Psoas muscle (tissue), 8 donors: Measurements from ENCODE around the gene TBC1D19. TPM values are rescaled to one million over a fixed set of nuclear protein-coding genes. Genes with fewer than 3 reads are reported as not detected.

ENCODE experiments used
- ATAC-seq, 4 donors: fragments of 200-7000 bp; cut with Tn5 transposase; one replicate each; pipeline ENCODE4 v1.9.1; 2020; ENCODE audit warnings: moderate library complexity in 3 of 4, mild to moderate bottlenecking in 2 of 4
- DNase-seq, 2 donors: peaks; one replicate each; pipeline ENCODE4 v3.0.0-alpha.2; 2020
- H3K27ac ChIP-seq: fragments of 200-600 bp; one replicate; pipeline ENCODE4 v1.8.0; 2022
- H3K27me3 ChIP-seq, 3 donors: fragments of 200-600 bp in 1 of 3; one replicate each; pipeline versions ENCODE4 v1.6.1 to v1.8.0; 2013 to 2022; ENCODE audit warnings: low read length in 2 of 3, mild to moderate bottlenecking in 2 of 3, moderate library complexity in 1 of 3; ENCODE audit not compliant: insufficient read depth in 3 of 3
- H3K36me3 ChIP-seq, 2 donors: fragments of 200-600 bp in 1 of 2; one replicate each; pipeline versions ENCODE4 v1.6.1 to v1.8.0; 2013 to 2022; ENCODE audit warnings: low read depth in 1 of 2, mild to moderate bottlenecking in 1 of 2, moderate library complexity in 1 of 2; ENCODE audit not compliant: insufficient read depth in 1 of 2
- H3K4me1 ChIP-seq: fragments of 200-600 bp; one replicate; pipeline ENCODE4 v1.8.0; 2022
- H3K4me3 ChIP-seq: fragments of 200-600 bp; one replicate; pipeline ENCODE4 v1.8.0; 2022; ENCODE audit warnings: mild to moderate bottlenecking
- H3K9me3 ChIP-seq: fragments of 200-600 bp; one replicate; pipeline ENCODE4 v1.8.0; 2022
- WGBS, 3 donors: extraction: QIAGEN DNeasy Blood & Tissue Kit; methylation state at CpG; one replicate each; pipeline versions ENCODE4 v1.1.6 to v1.1.7; 2013; 5-methylcytosine and 5-hydroxymethylcytosine counted together
- intact Hi-C, 2 donors: fragments of 100-400 bp; cut with DNase I; formaldehyde crosslinking; loops; one replicate each; pipeline versions ENCODE4 v1.11.0 to v1.14.2; 2022
- polyA plus RNA-seq, 3 donors: library from polyadenylated mRNA; stranded (reverse); fragments of 200-250 nt; gene quantifications; one replicate each; pipeline ENCODE4 v1.2.3, GENCODE V29; 2013
- total RNA-seq, 4 donors: library from RNA; stranded (reverse); fragmentation: NEBNext Ultra II Directional in 2 of 4; extraction: Animal tissue kit (Norgen Biotek cat#: 25700) in 2 of 4; gene quantifications; one replicate each; pipeline versions ENCODE4 v1.2.1 to v1.2.4, GENCODE V29; 2021 to 2023
- TF ChIP-seq, protein P1 (sequence below): fragments of 200-600 bp; IDR thresholded peaks from one replicate; pipeline ENCODE4 v1.8.0; 2022; ENCODE audit warnings: antibody characterized with exemption
- donor health status: healthy with polysubstance abuse.
- donor health status: DM: no; HTN: no; CAD: no; lungs with moderate emphysema.
- donor health status: Bipolar disorder and iron deficiency.
- donor health status: healthy.
- donor health status: DM: yes; HTN: yes; CAD: no.
- donor health status: DM: no; HTN: no; CAD: no.
- donor health status: DM: no; HTN: no; CAD: no.
- donor health status: DM: yes; HTN: yes; CAD: no.

Gene TBC1D19
- total and polyA plus RNA-seq, 7 donors, result 1.0 to 8.2 (median 4.8) TPM

DNA sequence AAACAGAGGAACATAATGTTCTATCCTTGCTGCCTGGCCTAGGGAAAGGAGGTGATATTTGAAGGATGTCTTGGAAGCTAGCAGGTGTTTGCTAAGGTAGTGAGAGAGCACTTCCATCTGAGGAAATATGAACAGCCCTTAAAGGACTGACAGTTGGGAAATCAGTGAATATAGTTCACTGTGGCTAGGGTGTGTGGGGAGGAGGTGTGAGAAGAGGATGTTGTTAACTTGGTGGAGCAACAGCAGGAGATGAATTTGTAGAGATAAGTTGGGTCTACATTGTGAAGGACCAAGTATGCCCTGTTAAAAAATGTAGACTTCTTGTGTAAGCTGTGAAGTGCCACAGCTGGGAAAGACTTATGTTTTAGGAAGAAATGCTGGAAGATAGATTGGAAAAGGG lies 25.5 kb downstream of the TBC1D19 start:
- no peaks in the 10 kb centered on the region for H3K27me3 ChIP-seq
- intact Hi-C loops, result no loop called here
- no peaks in the 10 kb centered on the region for H3K9me3 ChIP-seq
- no peak overlapping the region for H3K4me3 ChIP-seq
- TF ChIP-seq, protein P1, sequence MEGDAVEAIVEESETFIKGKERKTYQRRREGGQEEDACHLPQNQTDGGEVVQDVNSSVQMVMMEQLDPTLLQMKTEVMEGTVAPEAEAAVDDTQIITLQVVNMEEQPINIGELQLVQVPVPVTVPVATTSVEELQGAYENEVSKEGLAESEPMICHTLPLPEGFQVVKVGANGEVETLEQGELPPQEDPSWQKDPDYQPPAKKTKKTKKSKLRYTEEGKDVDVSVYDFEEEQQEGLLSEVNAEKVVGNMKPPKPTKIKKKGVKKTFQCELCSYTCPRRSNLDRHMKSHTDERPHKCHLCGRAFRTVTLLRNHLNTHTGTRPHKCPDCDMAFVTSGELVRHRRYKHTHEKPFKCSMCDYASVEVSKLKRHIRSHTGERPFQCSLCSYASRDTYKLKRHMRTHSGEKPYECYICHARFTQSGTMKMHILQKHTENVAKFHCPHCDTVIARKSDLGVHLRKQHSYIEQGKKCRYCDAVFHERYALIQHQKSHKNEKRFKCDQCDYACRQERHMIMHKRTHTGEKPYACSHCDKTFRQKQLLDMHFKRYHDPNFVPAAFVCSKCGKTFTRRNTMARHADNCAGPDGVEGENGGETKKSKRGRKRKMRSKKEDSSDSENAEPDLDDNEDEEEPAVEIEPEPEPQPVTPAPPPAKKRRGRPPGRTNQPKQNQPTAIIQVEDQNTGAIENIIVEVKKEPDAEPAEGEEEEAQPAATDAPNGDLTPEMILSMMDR, result no peak
- ATAC-seq, result no peak
- no peak for DNase-seq
- H3K36me3 ChIP-seq, result no peaks in the 10 kb centered on the region
- no peak overlapping the region for H3K27ac ChIP-seq
- H3K4me1 ChIP-seq, result peaks cover 4% of the 10 kb centered on the region

DNA sequence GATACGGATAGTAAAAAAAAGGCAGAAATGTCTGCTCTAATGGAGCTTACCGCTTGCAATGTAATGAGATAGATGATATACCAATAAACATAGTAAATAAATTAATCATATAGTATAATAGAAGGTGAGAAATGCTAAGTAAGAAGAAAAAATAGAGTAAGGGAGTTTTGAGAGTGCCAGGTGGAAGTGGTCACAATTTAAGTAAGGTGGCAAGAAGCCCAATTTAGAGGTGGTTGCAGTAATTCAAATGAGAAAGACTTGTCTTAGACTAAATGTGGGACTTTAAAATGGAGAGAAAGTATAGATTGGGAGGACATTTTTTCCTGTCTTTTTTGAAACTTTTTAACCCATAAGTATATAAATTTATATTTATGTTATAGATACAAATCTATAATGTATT lies 26.0 kb downstream of the TBC1D19 start:
- 95 to 99% (median 98%) methylated on average over 2 of the region's 2 CpGs for WGBS, 3 donors
- no peak for ATAC-seq
- TF ChIP-seq, protein P1, result no peak

DNA sequence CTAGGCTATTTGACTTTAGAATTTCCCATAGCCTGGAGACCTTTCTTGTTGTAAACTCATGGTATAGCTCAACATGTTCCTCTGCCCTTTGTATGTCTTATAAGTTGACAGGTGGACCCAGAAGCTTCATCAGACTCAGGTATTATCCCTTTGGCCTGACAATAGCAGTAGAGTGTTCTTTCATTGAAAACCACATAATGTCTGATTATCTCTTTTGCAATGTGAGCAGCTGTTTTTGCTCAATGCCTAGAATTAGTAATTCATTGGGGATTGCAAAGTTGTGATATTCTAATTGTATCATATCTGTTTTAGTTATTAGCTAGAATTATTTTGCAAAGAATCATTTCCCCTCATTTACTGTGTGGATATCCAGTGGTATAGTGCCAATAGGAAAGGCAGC lies 27.5 kb downstream of the TBC1D19 start:
- Histone ChIP-seq H3K9me3 (no peaks in the 10 kb centered on the region), H3K27me3 (no peaks in the 10 kb centered on the region), H3K4me1 (peaks cover 4% of the 10 kb centered on the region), H3K36me3 (no peaks in the 10 kb centered on the region), H3K27ac (no peak overlapping the region), H3K4me3 (no peak overlapping the region)
- intact Hi-C loops, result no loop called here
- TF ChIP-seq, protein P1, result no peak
- DNase-seq (no peak), ATAC-seq (no peak)

More for the DNA sequence above, 26.0 kb downstream of the TBC1D19 start:
- Histone ChIP-seq H3K27me3 (no peaks in the 10 kb centered on the region), H3K4me1 (peaks cover 4% of the 10 kb centered on the region), H3K27ac (no peak overlapping the region), H3K4me3 (no peak overlapping the region), H3K36me3 (no peaks in the 10 kb centered on the region), H3K9me3 (no peaks in the 10 kb centered on the region)
- no peak for DNase-seq
- intact Hi-C loops, result no loop called here

DNA sequence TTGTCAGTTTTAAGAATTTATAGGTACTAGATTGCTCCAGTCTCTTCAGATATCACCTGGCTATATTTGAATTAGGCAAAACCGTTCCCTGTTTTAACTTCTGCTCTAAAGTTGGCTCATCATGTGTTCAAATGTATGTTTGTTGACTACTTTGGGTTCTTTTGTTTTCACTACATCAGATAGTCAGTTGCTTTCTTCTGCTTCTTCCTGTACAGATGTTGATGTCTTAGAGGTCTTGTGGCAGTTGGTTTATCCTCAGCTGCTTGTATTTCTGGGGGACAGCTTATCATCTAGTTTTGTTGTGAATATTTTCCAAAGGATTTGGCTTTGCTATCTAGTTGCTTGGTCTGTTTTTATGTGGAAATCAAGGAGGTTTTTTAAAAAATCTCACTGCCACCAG lies 28.0 kb downstream of the TBC1D19 start:
- Histone ChIP-seq H3K27me3 (no peaks in the 10 kb centered on the region), H3K4me3 (no peak overlapping the region), H3K27ac (no peak overlapping the region), H3K9me3 (no peaks in the 10 kb centered on the region), H3K4me1 (peaks cover 4% of the 10 kb centered on the region), H3K36me3 (no peaks in the 10 kb centered on the region)
- DNase-seq, result no peak
- ATAC-seq, result no peak
- TF ChIP-seq, protein P1, result no peak
- 65 to 71% (median 67%) methylated on average over 1 of the region's 1 CpG for WGBS, 3 donors
- intact Hi-C loops, result no loop called here

DNA sequence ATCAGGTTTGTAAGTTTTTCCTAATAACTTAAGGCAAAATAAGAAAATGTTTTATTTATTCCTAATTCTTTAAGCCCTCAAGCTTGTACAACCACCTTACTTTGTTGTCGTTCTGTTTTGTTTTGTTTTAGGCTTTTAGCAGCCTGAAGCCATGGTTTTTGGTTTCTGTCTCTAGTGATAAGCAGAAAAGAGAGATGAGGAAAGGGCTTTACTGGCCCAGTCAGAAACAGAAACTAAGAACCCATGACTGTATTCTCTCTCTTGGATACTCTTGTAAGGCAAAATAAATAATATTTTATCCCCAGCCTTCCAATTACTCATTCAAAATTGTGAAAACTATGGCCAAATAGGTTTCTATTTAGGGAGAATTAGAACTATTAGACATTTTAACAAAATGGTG lies 29.4 kb downstream of the TBC1D19 start:
- Histone ChIP-seq H3K4me1 (no peaks in the 10 kb centered on the region), H3K27ac (no peak overlapping the region), H3K36me3 (peaks cover 0 to 8% of the 10 kb centered on the region in 2 donors), H3K27me3 (no peaks in the 10 kb centered on the region), H3K4me3 (no peak overlapping the region), H3K9me3 (no peaks in the 10 kb centered on the region)
- WGBS, 3 donors, result 90 to 95% (median 93%) methylated on average over 1 of the region's 1 CpG
- no peak for ATAC-seq
- intact Hi-C loops, result no loop called here
- no peak for DNase-seq
- TF ChIP-seq, protein P1, result no peak
